Measurements from ENCODE around the gene HOXB8.
A peak's percentile ranks its signal among the peaks of the same experiment; 100 is the strongest.

The HOXB8 gene

GRCh38 chr17:48582750-48583069 lies 32.4 kb downstream of the HOXB8 start:
- no peak for DNase-seq

DNA sequence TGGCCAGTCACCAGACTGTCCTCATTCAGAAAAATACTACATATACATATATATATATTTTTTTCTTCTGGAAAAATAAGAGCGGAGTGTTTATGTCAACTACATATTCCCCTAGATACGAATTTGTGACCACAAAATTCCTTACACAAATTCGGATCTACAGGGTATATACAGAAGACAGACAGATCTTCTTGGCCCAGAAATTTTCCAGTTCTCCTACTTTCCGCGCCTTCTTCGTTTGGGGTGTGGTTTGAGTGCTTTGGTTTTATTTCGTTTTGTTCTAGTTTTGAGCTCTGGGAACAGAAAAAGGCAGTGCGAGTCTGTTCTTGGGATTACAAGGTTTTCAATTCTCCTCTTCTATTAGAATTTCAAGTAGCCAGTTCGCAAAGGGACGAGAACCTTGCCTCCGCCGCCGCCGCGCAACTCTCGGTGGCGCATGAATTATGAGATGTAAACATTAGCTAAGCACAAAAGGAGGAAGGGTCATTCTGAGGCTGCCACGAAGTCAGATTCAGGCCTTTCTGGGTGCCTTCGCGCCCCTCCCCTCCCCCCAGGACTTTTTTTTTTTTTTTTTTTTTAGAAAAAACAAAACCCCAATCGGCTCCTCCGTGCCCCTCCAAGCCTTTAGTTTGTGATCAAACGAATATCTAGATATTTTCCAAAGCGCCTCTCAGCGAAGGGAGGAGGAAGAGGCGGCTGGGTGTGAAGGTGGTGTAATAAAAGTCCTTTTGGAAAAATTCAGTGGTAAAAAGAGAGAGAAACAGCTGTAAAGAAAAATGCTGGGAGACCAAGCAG lies 35.1 kb downstream of the HOXB8 start:
- no peak for DNase-seq

- DNase-seq = no peak
Measured at GRCh38 chr17:48579471-48579759, 35.7 kb downstream of the HOXB8 start.

DNA sequence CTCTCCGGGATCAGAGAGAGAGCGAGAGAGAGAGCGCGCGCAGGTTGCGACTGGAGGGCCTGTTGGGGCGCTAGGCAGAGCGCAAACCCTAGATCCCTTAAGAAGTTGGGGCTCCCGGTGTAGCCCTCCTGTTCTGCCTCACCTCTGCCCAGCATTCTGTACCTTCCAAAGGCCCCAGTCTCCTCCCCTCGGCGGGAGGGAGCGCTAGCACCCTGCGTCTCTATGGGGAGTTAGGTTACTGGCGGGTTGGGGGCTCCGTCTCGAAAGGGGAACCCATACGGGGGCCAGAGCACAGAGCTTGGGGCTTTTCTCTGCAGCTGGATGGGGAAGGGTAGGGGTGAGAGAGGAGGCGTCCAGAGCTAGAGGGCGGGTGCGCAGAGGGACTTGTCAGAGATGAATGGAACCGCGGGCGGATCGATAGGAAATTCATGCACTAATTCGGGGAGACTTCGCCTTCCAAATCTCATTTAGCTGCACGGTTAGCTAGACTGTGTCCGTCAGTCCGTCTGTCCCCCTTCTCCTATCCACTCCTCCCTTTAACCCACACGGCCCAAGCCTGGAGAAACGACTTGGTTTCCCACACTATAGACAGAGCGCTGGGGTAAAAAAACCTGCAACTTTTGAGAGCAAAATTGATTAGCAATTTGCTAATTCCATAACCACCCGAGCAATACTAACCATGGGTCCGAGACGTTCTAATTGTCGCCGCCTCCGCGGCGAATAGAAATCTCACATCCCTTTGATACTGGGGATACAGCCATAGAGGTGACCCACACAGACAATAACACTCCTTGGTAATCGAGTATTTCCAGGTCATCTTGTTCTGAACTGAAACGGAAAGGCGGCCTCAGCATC lies 36.2 kb downstream of the HOXB8 start:
- DNase-seq = no peak

GRCh38 chr17:48577946-48578615 lies 37.0 kb downstream of the HOXB8 start, which contains the start of gene HOXB4:
Gene HOXB4, minus strand, starts transcription at chr17:48578350. Its CDS starts 31 bp downstream, at chr17:48578319.
- no peak for DNase-seq

DNA sequence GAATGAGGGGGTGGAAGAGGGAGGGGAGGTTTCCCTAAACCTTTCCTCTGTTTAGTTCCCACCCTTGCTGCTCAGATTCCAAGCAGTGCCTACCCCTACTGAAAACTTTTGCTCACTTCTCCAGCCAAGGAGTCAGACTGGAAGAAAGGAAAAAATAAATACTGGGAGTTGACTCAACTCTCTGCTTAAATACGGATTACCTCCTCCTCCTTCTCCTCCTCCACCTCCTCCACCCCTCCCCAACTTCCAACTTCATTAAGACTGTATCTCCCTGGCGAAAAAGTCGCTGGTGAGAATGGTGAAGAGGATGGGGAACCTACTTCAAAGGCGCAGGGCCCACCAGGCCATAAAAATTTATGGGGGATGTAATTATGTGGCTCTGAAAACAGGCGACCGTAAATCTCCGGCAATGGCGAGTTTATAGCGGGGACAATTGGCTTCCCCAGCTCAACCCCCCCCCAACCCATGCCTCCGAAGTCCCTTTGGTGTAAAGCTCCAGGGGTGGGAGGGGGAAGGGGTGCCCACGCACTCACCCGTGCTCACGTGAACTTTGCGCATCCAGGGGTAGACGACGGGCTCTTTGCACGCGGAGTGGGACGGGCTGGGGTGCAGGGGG lies 37.7 kb downstream of the HOXB8 start:
- DNase-seq = no peak

DNA sequence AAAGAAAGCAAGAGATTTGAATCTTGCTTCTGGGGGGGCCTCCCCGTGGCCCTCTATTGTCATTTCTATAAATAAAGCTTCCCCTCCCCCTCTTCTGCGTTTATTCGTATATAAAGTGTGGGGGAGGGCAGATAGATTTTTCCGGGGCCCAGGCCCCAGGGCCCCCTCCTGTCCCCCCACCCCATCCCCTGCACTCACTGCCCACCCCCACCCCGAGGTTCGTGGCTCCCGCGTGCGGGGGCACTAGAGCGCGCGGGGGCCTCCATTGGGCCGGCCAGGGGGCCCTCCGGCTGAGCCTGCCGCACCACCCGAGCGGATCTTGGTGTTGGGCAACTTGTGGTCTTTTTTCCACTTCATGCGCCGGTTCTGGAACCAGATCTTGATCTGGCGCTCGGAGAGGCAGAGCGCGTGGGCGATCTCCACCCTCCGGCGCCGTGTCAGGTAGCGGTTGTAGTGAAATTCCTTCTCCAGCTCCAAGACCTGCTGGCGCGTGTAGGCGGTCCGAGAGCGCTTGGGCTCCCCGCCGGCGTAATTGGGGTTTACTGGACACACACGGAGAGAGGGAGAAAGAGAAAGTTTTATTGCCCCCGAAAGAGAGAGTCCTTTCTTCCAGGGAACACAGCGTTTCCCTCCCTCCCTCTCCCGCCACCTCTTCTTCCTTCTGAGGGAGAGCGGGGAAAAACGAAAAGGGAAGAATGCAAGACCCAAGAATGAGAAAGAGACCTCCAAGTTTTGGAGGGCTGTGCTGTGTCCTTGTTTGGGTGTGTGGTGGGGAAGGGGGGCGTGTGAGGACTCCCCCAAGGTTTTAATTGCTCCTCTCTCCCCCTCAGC lies 38.4 kb downstream of the HOXB8 start:
- DNase-seq = no peak

GRCh38 chr17:48575673-48576478 lies 39.2 kb downstream of the HOXB8 start:
- no peak for DNase-seq

DNA sequence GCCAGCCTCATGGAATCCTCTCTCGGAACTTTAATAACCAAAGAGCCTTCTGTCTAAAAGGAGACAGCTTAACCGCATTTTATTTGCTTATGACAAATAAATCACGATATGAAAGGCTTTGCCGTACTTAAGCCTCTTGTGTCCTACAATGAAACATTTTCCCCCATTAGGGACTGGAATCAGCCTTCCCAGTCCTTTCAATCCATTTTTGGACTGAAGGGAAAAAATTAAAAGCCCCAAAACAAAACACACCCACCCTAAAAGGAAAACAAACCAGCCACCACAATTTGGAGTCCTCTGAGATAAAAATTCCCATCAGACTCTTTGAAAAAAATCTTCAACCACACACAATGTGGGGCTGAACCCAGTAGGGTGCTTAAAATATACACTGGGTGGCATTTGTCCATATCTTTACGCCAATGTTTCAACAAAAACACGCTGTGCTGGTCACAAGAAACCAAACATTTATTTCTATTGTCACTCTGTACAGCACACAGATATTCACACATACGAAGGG lies 40.0 kb downstream of the HOXB8 start:
- peak; percentile 57 for DNase-seq

- DNase-seq = no peak
Measured at GRCh38 chr17:48574505-48575065, 40.5 kb downstream of the HOXB8 start.

- DNase-seq = no peak
Measured at GRCh38 chr17:48571826-48572417, 43.2 kb downstream of the HOXB8 start.

GRCh38 chr17:48571024-48571818 lies 43.9 kb downstream of the HOXB8 start:
- no peak for DNase-seq

DNA sequence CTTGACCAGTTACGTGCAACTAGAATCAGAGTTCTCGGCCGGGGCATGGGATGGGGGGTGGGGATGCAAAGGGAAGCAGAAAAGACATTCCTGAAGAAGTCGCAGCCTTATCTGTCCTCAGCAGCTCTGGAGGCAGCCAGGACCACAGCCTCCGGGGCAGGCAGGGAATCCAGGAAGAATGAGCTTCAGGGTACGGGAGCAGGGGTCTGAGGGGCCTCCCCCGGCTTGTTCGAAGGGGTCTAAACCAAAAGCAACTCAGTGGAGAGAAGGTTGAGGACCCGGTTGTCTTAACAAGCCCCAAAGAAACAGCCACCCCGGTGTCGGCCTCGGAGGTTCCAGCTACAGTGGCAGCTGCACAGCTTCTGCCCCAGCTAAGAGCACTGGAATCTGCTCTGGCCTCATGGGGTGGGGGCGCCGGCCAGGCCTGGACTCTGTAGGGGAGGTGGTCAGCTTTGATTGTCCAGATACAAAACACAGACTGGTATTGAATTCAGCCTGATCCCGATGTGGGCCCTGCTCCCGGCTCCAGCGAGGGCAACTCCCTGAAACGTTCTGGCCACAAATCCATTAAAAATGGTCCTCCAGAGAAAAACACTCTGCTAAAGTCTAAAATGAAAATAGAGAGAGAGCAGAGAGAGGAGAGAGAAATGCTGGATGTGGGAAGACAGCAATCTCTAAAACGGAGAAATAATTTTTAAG lies 44.6 kb downstream of the HOXB8 start:
- DNase-seq = no peak

GRCh38 chr17:48569674-48570324 lies 45.3 kb downstream of the HOXB8 start:
- DNase-seq = no peak

DNA sequence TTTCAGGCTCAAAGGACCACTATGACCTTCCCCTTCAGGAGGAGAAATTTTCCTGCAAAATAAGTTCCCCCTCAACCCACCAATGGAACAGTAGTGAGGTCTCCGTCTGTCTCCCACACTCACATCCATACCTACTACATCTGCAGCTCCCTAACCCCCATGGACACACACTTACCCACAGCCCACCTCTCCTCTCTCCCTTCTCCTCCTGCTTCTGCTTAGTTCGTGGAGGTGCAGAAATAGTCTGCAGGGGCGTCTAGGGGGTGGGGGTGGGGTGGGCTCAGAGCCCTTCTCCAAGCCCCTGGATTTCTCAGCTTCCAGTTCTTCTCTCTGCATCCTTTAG lies 45.9 kb downstream of the HOXB8 start:
- DNase-seq = no peak

DNA sequence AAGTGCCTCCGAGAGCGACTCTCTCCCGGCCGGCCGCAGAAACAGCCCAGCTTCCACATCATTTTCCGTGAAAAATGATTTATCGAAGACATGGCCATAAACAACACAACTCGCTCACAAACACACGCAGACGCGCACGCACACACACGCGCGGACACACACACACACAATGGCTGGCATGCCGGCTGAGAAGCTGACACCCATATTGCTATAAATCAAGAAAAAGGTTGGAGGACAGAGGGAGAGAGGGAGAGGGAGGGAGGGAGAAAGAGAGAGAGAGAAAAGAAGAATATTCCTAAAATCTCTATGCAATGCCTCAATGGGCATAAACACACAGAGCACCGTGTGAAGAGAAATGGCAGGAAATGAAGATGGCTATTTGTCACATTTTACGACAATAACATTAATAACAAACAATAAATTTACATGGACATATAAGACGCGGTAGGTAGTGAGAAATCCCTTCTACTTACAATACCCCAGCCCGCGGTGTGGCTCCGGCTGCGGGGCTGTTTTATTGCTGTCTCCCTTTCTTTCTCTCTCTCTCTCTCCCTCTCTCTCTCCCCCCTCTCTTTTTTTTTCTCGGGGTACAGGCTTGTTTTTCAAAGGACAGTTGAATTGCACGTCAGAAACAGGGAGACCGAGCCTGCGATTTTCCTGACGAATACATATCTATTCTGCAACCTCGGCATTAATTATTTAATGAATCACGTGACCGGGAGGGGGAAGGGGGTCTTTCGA lies 46.4 kb downstream of the HOXB8 start:
- DNase-seq = no peak

DNA sequence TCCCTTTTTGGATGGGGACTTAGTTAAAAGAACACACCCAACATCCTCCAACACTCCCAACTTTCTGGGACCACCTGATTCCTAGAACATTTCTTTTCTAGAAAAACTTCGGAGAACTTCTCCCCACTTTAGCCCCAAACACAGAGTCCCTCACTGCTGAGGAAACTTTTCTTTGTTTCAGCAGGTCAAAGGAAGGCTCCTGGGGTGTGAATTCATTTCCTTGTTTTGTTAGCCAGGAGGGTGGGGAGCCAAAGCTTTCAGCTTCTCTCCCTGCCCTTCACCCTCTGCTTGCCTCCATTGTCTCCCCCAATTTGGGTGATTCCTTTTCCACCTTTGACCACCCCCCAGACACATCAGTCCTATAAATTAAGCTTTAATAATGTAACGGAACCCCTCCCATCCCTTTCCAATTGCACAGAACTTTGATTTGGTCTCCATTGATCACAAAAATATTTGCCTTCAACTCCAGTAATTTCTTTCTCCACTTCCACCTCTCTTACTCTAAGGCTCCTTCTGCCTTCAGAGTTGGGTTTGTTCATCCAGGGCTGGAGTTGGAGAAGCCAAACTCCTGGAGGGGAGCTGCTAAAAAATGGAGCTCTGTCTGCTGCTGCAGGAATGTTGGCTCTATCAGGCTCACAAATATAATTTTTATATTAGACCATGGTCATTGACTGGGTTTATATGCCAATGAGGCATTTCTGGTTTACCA lies 47.3 kb downstream of the HOXB8 start:
- DNase-seq = no peak

Measured in SHP77 treated with DMSO at 0.1 percent for 48 hours (cell line).